ENCODE data around the gene ABCA1.

Gene ABCA1

DNA sequence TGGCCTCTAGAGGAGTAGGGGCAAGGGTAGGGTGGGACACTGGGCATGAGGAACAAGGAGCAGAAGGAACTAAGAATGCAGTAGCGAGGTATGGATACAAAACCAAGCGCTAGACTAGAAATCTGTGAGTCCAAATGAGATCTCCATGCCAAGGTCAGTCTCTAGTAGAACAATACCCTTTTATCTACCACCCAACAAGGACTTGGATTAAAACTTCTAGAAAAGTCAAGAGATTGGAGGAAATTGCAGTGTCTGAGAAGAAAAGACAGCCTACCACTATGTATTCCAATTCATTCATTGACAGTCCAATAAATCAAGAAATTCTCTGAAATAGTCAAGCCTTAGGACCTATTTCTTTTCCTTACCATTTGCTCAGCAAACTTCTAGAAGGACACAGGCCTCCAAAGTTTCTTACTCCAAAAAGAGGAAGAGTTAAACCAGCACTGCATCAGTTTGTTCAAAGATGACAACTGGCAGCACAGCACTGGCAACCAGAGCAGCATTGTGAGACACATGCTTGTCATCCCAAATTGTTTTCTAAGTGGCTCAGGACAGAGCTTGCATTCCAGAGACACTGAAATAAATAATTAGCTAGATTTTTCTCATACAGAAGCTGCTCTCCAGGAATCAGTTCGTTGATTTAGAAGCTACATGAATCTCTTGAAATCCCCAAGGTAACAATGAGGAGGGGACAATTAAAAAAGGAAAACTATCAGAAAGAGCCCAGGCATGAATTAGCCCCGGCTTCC, 22.6 kb downstream of the ABCA1 start:
- Histone ChIP-seq H3F3A (ENCODE audit: insufficient read depth, low read length) (no peaks in the 10 kb centered on the region), H2AFZ (ENCODE audit: low read length) (no peak overlapping the region), H3K9me3 (ENCODE audit: low read length) (no peaks in the 10 kb centered on the region), H3K79me2 (ENCODE audit: insufficient read depth, low read length) (no peaks in the 10 kb centered on the region), H3K4me1 (ENCODE audit: insufficient read depth, low read length, severe bottlenecking) (peaks cover 20% of the 10 kb centered on the region), H3K9ac (ENCODE audit: low read length) (no peak overlapping the region), H3K27me3 (ENCODE audit: insufficient read depth, low read length) (no peaks in the 10 kb centered on the region), H3K4me2 (ENCODE audit: low read length) (no peak overlapping the region), H3K36me3 (ENCODE audit: insufficient read depth, low read length) (no peaks in the 10 kb centered on the region), H4K20me1 (ENCODE audit: insufficient read depth, low read length) (no peaks in the 10 kb centered on the region), H3K27ac (ENCODE audit: low read depth, low read length, poor library complexity, severe bottlenecking) (no peak overlapping the region), H3K4me3 (ENCODE audit: low read depth, low read length, poor library complexity, severe bottlenecking) (no peak overlapping the region), H3K9me2 (ENCODE audit: low read depth, low read length) (no peaks in the 10 kb centered on the region)
- TF ChIP-seq, protein P1, sequence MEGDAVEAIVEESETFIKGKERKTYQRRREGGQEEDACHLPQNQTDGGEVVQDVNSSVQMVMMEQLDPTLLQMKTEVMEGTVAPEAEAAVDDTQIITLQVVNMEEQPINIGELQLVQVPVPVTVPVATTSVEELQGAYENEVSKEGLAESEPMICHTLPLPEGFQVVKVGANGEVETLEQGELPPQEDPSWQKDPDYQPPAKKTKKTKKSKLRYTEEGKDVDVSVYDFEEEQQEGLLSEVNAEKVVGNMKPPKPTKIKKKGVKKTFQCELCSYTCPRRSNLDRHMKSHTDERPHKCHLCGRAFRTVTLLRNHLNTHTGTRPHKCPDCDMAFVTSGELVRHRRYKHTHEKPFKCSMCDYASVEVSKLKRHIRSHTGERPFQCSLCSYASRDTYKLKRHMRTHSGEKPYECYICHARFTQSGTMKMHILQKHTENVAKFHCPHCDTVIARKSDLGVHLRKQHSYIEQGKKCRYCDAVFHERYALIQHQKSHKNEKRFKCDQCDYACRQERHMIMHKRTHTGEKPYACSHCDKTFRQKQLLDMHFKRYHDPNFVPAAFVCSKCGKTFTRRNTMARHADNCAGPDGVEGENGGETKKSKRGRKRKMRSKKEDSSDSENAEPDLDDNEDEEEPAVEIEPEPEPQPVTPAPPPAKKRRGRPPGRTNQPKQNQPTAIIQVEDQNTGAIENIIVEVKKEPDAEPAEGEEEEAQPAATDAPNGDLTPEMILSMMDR (IDR thresholded peaks at IDR 0.05; ENCODE audit: low read length): no peak
- no peak for TF ChIP-seq EZH2 (IDR thresholded peaks at IDR 0.05; ENCODE audit: borderline replicate concordance, low read length)

DNA sequence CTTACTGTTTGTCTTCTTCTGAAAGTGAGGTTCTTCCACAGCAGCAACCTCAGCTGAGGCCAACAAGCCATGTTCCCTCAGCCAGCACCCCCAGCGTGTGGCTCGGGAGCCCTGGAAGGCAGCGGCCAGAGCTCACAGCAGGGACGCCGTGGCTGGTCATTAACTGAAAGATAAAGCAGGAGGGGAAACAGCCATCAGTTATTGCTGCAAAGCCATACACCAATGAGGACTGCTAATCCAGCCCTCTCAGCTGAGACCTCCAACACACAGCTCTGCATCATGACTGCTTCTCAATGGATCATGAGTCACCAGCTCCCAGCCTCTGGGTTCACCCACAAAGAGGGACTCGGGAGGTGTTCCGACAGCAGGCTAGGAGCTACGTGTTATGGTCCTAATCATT, 24.3 kb downstream of the ABCA1 start:
- TF ChIP-seq EZH2 (IDR thresholded peaks at IDR 0.05; ENCODE audit: borderline replicate concordance, low read length): no peak
- TF ChIP-seq, protein P1 (IDR thresholded peaks at IDR 0.05; ENCODE audit: low read length): no peak
- Histone ChIP-seq H3K4me1 (ENCODE audit: insufficient read depth, low read length, severe bottlenecking) (peaks cover 11% of the 10 kb centered on the region), H3K9me3 (ENCODE audit: low read length) (no peaks in the 10 kb centered on the region), H3K4me3 (ENCODE audit: low read depth, low read length, poor library complexity, severe bottlenecking) (no peak overlapping the region), H3K27me3 (ENCODE audit: insufficient read depth, low read length) (no peaks in the 10 kb centered on the region), H4K20me1 (ENCODE audit: insufficient read depth, low read length) (no peaks in the 10 kb centered on the region), H3K27ac (ENCODE audit: low read depth, low read length, poor library complexity, severe bottlenecking) (no peak overlapping the region), H3F3A (ENCODE audit: insufficient read depth, low read length) (no peaks in the 10 kb centered on the region), H3K36me3 (ENCODE audit: insufficient read depth, low read length) (no peaks in the 10 kb centered on the region), H3K79me2 (ENCODE audit: insufficient read depth, low read length) (no peaks in the 10 kb centered on the region), H2AFZ (ENCODE audit: low read length) (no peak overlapping the region), H3K9me2 (ENCODE audit: low read depth, low read length) (no peaks in the 10 kb centered on the region), H3K4me2 (ENCODE audit: low read length) (no peak overlapping the region), H3K9ac (ENCODE audit: low read length) (no peak overlapping the region)

DNA sequence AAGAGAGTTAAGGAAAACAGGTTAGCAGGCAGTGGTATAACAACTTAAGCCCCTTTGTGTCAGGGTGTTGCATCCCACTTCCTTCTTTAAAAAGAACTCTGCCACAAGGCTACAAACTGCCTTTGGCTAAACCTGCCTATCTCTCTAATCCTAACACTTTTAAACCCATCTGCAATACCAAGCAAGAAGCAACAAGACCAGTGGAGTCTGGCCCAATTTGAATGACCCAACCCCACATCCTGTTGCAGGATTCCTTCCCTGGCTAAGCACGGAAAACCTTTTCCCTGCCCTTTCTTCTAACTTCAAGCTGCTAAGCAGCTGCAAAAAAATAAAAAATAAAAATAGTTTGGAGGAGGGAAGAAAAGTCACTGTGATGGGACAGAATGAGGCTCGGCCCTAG, 27.1 kb downstream of the ABCA1 start:
- Histone ChIP-seq H3K9me3 (ENCODE audit: low read length) (no peaks in the 10 kb centered on the region), H3K4me2 (ENCODE audit: low read length) (no peak overlapping the region), H3K4me1 (ENCODE audit: insufficient read depth, low read length, severe bottlenecking) (peaks cover 11% of the 10 kb centered on the region), H3K27ac (ENCODE audit: low read depth, low read length, poor library complexity, severe bottlenecking) (no peak overlapping the region), H3K9me2 (ENCODE audit: low read depth, low read length) (no peaks in the 10 kb centered on the region), H2AFZ (ENCODE audit: low read length) (no peak overlapping the region), H3K4me3 (ENCODE audit: low read depth, low read length, poor library complexity, severe bottlenecking) (no peak overlapping the region), H3K9ac (ENCODE audit: low read length) (no peak overlapping the region), H3K36me3 (ENCODE audit: insufficient read depth, low read length) (no peaks in the 10 kb centered on the region), H4K20me1 (ENCODE audit: insufficient read depth, low read length) (no peaks in the 10 kb centered on the region), H3K79me2 (ENCODE audit: insufficient read depth, low read length) (no peaks in the 10 kb centered on the region), H3F3A (ENCODE audit: insufficient read depth, low read length) (no peaks in the 10 kb centered on the region), H3K27me3 (ENCODE audit: insufficient read depth, low read length) (no peaks in the 10 kb centered on the region)
- TF ChIP-seq, protein P1 (IDR thresholded peaks at IDR 0.05; ENCODE audit: low read length): no peak
- no peak for TF ChIP-seq EZH2 (IDR thresholded peaks at IDR 0.05; ENCODE audit: borderline replicate concordance, low read length)
